GM20000 (cell line): ENCODE data around the gene C20orf141.

ENCODE experiments used
- DNase-seq: peaks from one replicate; pipeline ENCODE4 v3.0.0; 2012; ENCODE audit warnings: low spot score
- CTCF ChIP-seq: IDR thresholded peaks from 2 replicates; pipeline ENCODE4 v1.5.1; 2012; ENCODE audit warnings: mild to moderate bottlenecking, control low read depth; ENCODE audit errors: extremely low read depth, missing control alignments

C20orf141 gene

GRCh38 chr20:2796011-2796660 lies 18.7 kb upstream of the C20orf141 start:
- TF ChIP-seq CTCF = no peak
- DNase-seq = no peak

DNA sequence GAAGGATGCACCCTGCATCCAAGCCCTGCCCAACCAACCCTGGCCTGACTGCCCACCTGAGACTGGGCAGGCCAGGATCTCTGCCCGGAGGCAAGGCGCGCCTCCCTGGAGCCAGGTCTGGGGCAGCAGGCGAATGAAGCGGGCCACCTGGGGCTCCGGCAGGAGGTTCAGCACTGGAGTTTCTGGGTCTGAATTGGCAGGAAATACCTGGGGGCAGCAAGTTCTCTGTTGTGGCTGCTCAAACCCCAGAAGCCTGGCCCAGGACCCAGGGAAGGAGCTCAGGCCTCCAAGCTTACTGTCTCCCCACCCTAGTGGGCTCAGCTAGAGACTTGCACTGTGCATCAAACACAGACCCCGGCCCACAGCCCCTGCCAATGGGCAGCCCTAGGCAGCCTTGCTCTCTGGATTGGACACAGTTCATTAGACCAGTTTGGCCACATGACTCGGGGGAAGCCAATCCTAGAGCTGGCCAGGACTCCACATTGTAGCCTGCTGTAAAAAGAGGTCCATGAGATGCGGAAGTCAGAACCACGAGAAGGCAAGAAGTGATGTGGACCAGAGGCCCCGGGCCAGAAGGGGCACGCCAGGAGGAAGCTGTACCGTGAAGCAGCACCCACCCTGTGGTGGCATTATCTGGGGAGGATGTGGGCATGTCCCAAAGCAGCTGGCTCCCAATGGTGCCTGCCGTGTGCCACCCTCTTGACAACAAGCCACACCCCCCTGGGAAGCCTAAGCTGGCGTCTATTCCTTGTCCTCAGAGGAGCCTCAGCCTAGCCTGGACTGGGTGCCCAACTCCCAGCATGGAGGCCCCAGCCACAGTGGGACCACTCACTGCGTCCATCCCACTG lies 17.4 kb upstream of the C20orf141 start:
- no peak for DNase-seq
- no peak for TF ChIP-seq CTCF

GRCh38 chr20:2798095-2798805 lies 16.5 kb upstream of the C20orf141 start:
- DNase-seq = no peak
- TF ChIP-seq CTCF = no peak

- DNase-seq = peak; percentile 59
- no peak for TF ChIP-seq CTCF
Observed at GRCh38 chr20:2798814-2799213, 16.0 kb upstream of the C20orf141 start.

- TF ChIP-seq CTCF = no peak
- no peak for DNase-seq
Observed at GRCh38 chr20:2799271-2799670, 15.5 kb upstream of the C20orf141 start.

- DNase-seq = peak; percentile 67
- TF ChIP-seq CTCF = no peak
Observed at GRCh38 chr20:2799688-2800520, 14.9 kb upstream of the C20orf141 start.
